Measurements from ENCODE around the gene MTA1.

DNA sequence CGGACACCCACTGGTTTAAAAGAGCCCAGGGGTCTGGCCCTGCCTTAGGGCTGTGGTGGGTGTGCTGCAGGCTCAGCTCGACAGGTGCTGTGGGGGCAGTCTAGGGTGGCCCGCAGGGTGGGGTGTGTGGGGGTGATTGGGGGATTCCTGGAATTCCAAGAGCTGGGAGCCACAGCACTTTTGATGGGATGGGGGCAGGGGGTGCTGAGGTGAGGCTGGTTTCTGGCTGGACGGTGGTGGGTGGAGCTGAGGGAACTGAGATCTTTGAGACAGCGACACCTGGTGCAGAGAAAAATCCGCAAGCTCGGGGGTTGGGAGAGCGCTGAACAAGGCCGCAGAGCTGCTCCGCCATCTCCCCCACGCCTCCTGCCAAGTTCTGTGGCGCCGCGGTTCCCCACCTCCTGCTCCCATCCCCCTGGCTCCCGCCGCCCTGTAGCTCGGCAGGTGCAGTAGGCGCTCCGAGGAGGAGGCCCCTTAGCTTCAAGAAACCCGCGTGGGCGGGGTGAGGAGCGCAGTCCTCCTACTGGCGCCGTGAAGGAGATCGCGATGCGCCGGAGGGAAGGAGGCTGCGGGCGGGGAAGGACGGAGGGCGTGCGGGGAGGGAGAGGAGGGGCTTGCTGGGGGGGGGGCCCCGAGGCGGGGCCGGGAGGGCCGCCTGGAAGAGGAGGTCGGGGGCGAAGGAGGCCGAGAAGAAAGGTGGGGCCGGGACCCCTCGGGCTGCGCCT lies 70.1 kb downstream of the MTA1 start:
- TF ChIP-seq EP300 (IDR thresholded peaks at IDR 0.05; ENCODE audit: borderline replicate concordance in 1 of 2, low read depth in 1 of 2, low read length in 1 of 2) = no peak
- peak; percentile 75; the same call in 1 of the 2 replicates for TF ChIP-seq MXI1 (IDR thresholded peaks at IDR 0.05; ENCODE audit: low read depth, low read length)
- peak; percentile 70 for TF ChIP-seq CTCF (IDR thresholded peaks at IDR 0.05)
- no peak for TF ChIP-seq POLR2AphosphoS5 (IDR thresholded peaks at IDR 0.05; ENCODE audit: low read depth, low read length)
- no peak for TF ChIP-seq FOXJ3 (CRISPR knock-in tag; IDR thresholded peaks at IDR 0.05)
- no peak for TF ChIP-seq GABPA (IDR thresholded peaks at IDR 0.05; ENCODE audit: low read depth)
- TF ChIP-seq SMC3 (IDR thresholded peaks at IDR 0.05; ENCODE audit: low read depth, low read length) = peak; percentile 72
